HK-2 (cell line): ENCODE measurements around the gene CALML5.

Experiments
- DNase-seq: peaks from one replicate; pipeline ENCODE4 v3.0.0-alpha.2; 2018; ENCODE audit not compliant: unreplicated experiment

The CALML5 gene

GRCh38 chr10:5500910-5501309, 1.5 kb upstream of the CALML5 start:
- DNase-seq: no peak

GRCh38 chr10:5500162-5500670, 846 bp upstream of the CALML5 start:
- DNase-seq: no peak

- DNase-seq: no peak
Measured at GRCh38 chr10:5498791-5499492, 428 bp downstream of the CALML5 start.

GRCh38 chr10:5497948-5498730, 1.2 kb downstream of the CALML5 start:
- DNase-seq: no peak

GRCh38 chr10:5497289-5497688, 2.1 kb downstream of the CALML5 start:
- no peak for DNase-seq

- DNase-seq: no peak
Measured at GRCh38 chr10:5496261-5497250, 2.8 kb downstream of the CALML5 start.

GRCh38 chr10:5494611-5495010, 4.8 kb downstream of the CALML5 start:
- DNase-seq: no peak

- DNase-seq: no peak
Measured at GRCh38 chr10:5493691-5494090, 5.7 kb downstream of the CALML5 start.

GRCh38 chr10:5492929-5493576, 6.3 kb downstream of the CALML5 start:
- DNase-seq: no peak

- DNase-seq: no peak
Measured at GRCh38 chr10:5492322-5492855, 7.0 kb downstream of the CALML5 start.

- no peak for DNase-seq
Measured at GRCh38 chr10:5491477-5491876, 7.9 kb downstream of the CALML5 start.

- no peak for DNase-seq
Measured at GRCh38 chr10:5490698-5491464, 8.5 kb downstream of the CALML5 start.

- DNase-seq: no peak
Measured at GRCh38 chr10:5490032-5490431, 9.3 kb downstream of the CALML5 start.

GRCh38 chr10:5488272-5489161, 10.9 kb downstream of the CALML5 start:
- DNase-seq: no peak

- DNase-seq: no peak
Measured at GRCh38 chr10:5486853-5487235, 12.5 kb downstream of the CALML5 start.

GRCh38 chr10:5485948-5486852, 13.2 kb downstream of the CALML5 start:
- DNase-seq: no peak

GRCh38 chr10:5485290-5485689, 14.1 kb downstream of the CALML5 start:
- DNase-seq: no peak

- no peak for DNase-seq
Measured at GRCh38 chr10:5484205-5484604, 15.2 kb downstream of the CALML5 start.
